ENCODE measurements around the gene ADAMTS14.

The ADAMTS14 gene

DNA sequence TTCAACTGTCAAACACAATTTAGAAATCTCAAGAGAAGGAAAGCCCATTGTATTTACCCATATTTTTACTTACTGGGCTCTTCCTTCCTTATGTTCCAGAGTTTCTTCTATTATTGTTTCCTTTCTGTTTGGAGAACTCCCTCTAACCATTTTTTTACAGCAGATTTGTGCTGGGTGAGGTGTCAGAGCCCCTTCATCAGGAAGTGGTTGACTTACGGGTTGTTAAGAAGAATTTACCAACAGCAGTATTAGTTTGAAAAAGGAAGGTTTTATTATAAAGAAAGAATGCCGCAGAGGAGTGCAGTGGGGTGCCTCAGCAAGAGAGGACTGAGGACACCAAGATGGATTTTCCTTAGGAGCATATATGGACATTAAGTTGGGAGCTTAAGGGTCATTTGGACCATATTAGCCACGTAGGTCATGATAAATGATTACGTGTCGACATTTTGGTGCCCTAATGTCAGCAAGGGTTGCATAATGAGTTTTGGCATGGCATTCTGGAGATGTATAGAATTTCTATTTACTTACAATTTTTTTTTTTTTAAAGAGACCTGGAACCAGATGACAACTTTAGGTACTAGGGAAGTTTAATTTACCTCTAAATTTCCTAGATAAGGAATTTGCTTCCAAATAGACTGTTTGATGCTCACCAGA, 119.2 kb downstream of the ADAMTS14 start:
- DNase-seq = no peak

GRCh38 chr10:70795613-70796012, 123.3 kb downstream of the ADAMTS14 start:
- no peak for DNase-seq

GRCh38 chr10:70797840-70798239, 125.5 kb downstream of the ADAMTS14 start:
- DNase-seq = no peak

DNA sequence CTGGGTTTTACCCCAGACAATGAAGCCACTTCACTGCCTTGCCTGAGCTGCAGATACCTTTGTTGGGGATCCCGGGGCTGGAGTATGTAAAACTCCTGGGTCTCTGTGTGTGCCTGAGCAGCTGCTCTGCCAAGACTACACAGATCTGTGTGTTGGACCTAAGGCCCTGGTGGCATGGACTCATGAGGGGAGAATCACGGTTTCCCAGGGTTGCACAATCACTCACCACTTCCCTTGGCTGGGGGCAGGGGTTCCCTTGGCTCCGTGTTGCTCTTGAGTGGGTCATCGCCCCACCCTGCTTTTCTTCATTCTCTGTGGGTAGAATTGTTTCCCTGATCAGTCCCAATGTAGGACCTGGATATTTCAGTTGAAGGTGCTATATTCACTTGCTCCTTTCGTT, 126.8 kb downstream of the ADAMTS14 start:
- no peak for DNase-seq

DNA sequence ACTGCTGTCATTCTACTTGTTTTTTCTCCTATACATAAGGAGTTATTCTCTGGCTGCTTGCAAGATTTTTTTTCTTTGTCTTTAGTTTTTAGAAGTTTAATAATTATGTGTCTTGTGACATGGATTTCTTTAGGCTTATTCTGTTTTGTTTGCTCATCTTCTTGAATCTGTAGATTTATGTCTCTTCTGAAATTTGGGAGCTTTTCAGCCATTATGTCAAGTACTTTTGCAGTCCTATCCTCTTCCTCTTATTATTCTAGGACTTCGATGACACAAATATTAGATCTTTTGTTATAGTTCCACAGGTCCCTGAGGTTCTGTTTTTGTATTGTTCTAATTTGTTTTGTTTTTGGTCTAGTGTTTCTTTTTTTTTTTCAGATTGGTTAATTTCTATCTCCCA, 129.5 kb downstream of the ADAMTS14 start:
- no peak for DNase-seq

DNA sequence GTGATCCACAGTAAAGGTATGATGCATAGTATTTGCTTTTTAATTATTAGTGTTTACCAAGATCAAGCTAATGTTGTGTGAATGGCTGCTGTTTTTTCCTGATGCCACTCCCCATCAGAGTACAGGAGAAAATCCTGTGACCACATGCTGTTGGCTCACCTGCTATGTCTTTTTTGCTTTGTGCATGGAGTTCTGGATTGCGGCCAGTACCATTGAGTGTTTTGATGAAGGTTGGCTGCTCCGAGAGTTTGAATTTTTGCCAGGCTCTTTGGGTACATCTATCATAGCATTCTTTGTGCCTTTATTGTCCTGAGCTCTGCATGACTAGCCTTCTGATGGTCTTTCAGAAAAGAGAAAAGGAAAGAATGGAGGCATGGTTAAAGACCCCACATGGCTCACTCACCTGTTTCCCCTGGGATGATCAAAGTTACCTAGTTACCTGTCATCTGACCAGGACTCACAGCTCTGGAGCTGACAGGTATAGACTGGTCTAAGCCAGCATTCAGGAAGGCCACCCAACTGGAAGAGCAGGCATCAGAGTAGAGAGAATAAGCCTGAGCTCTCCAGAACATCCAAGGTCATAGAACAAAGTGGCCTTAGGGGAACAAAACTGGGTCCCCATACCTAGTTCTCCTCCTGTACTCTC, 131.6 kb downstream of the ADAMTS14 start:
- no peak for DNase-seq

DNA sequence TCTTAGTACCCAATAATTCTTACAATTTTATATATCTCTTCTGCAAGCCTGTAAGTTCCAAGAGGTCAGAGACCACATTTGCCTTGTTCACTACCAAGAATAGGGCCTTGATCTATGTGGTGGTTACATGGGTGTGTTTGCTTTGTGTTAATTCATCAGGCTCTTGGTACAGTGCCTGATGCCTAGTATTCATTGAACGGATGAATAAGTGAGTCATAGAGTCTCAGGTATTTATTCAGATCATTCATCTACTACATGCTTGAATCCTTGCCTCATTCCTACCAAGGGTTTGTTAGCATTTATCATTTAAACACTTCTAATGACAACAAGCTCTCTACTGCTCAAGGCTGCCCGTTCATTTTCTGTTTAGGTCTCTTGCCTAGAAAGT, 132.1 kb downstream of the ADAMTS14 start:
- no peak for DNase-seq

GRCh38 chr10:70805619-70806215, 133.4 kb downstream of the ADAMTS14 start:
- no peak for DNase-seq

- no peak for DNase-seq
Measured at GRCh38 chr10:70806841-70807240, 134.5 kb downstream of the ADAMTS14 start.

DNA sequence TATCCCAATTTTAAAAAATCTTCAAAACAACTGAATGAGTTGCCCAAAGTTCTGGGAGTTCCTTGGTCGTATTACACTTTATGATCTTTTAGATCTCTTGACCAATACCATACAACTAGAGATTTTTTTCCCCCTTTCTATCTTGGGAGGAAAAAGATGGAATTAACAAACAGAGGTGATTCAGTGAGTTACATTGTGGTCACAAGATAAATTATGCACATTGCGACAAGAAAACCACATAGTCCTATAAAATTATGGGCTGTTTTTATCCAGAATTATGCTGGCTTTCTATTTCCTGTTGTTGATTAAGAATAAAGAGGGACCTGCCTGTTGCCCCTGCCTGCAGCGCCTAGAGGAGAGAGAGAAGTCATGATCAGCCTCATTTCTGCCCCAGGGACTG, 135.2 kb downstream of the ADAMTS14 start:
- DNase-seq = no peak

- no peak for DNase-seq
Measured at GRCh38 chr10:70809011-70809611, 136.8 kb downstream of the ADAMTS14 start.

DNA sequence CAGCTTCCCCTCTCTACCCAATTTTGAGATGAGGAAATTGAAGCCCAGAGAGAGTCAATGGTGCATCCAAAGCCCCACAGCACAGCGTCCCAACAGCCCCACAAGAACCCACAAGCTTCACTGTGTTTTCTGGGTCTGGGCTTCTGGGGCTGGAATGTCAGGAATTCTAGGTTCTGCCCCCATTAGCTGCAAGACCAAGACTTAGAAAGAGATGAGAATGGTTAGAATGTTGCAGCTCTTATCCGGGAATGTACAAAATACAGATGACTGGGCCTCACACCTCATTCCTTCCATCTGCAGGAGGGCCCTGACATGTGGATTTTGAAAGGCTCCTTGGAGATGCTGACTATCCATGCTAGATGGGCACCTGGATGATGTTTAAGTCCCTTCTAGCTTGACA, 137.4 kb downstream of the ADAMTS14 start:
- no peak for DNase-seq

DNA sequence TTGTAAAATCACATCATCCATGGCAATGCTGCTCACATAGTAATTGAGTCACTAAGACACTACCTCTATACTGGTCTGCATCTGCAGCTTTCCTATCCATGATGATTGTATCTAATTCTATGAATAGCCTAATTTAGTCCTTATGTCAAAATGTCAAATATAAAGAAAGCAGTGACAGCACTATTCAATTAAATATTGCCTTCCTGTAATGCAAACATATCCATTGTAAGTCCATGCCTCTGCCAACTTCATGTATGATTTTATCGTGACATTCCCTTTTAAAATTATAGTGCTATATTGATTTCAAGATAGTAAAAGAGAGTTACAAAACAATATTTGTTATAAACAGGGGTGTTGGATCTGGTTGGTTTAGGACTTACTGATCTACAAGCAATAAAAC, 138.7 kb downstream of the ADAMTS14 start:
- no peak for DNase-seq

GRCh38 chr10:70811881-70812280, 139.6 kb downstream of the ADAMTS14 start:
- no peak for DNase-seq

Data from right kidney (tissue), 1 donor.